IMR-90 (cell line): ENCODE data around the gene DLG5. TPM values are rescaled to one million over a fixed set of nuclear protein-coding genes. Genes with fewer than 3 reads are reported as not detected.

Source experiments
- ATAC-seq: fragments of 200-7000 bp; cut with Tn5 transposase; 2 replicates; pipeline ENCODE4 v1.9.1; 2020; ENCODE audit warnings: low read depth, mild to moderate bottlenecking, moderate library complexity
- BruUV-seq: library from RNA; stranded (reverse); fragments of 400-500 nt; replicated peaks from 2 replicates; lab custom pipeline; 2021; lab: Mats Ljungman, UMichigan
- CTCF ChIA-PET: fragments of 300-600 bp; formaldehyde crosslinking; extraction: SDS; loops from one replicate; lab custom pipeline; 2021; ENCODE audit warnings: antibody characterized with exemption; lab: Yijun Ruan, JAX
- POLR2A ChIA-PET: fragments of 300-600 bp; sonication (Branson Sonifier 250); formaldehyde crosslinking; loops from one replicate; lab custom pipeline; 2022; ENCODE audit warnings: antibody characterized with exemption; ENCODE audit not compliant: unreplicated experiment; lab: Charles Lee
- DNase-seq: peaks from one replicate; pipeline ENCODE4 v3.0.0; 2013
- H2AFZ ChIP-seq: replicated peaks from 2 replicates; pipeline ENCODE3; 2013; ENCODE audit warnings: low read length, mild to moderate bottlenecking; ENCODE audit not compliant: poor library complexity
- H2AK5ac ChIP-seq: 2 replicates; pipeline ENCODE4 v1.6.1; 2013; ENCODE audit warnings: low read depth, low read length, inconsistent platforms
- H2AK9ac ChIP-seq: replicated peaks from 2 replicates; pipeline ENCODE3; 2013; ENCODE audit warnings: mild to moderate bottlenecking, low read depth, low read length, moderate library complexity; ENCODE audit not compliant: poor library complexity
- H2BK120ac ChIP-seq: 2 replicates; pipeline ENCODE4 v1.6.1; 2013; ENCODE audit warnings: low read depth, low read length, inconsistent platforms
- H2BK15ac ChIP-seq: 3 replicates; pipeline ENCODE4 v1.6.1; 2013; ENCODE audit warnings: low read depth, low read length, inconsistent platforms
- H2BK20ac ChIP-seq: 2 replicates; pipeline ENCODE4 v1.6.1; 2013; ENCODE audit warnings: low read depth, mild to moderate bottlenecking, inconsistent platforms, low read length, moderate library complexity
- H2BK5ac ChIP-seq: 2 replicates; pipeline ENCODE4 v1.6.1; 2013; ENCODE audit warnings: mild to moderate bottlenecking, low read depth, low read length, inconsistent platforms; ENCODE audit not compliant: poor library complexity, severe bottlenecking
- H3K14ac ChIP-seq: replicated peaks from 2 replicates; pipeline ENCODE4 v1.6.1; 2013; ENCODE audit warnings: low read depth, low read length, inconsistent platforms
- H3K18ac ChIP-seq: 2 replicates; pipeline ENCODE4 v1.6.1; 2013; ENCODE audit warnings: low read depth, low read length, control low read depth
- H3K23ac ChIP-seq: 2 replicates; pipeline ENCODE4 v1.6.1; 2013; ENCODE audit warnings: low read depth, low read length, inconsistent platforms
- H3K27ac ChIP-seq: 2 replicates; pipeline ENCODE4 v1.5.1; 2013; ENCODE audit warnings: mild to moderate bottlenecking, control low read depth, low read length; ENCODE audit not compliant: insufficient read depth
- H3K27me3 ChIP-seq: 2 replicates; pipeline ENCODE4 v1.6.1; 2013; ENCODE audit warnings: low read length; ENCODE audit not compliant: control insufficient read depth, insufficient read depth
- H3K36me3 ChIP-seq: 2 replicates; pipeline ENCODE4 v1.6.1; 2013; ENCODE audit warnings: low read length, mixed read lengths; ENCODE audit not compliant: control insufficient read depth, insufficient read depth
- H3K4ac ChIP-seq: 2 replicates; pipeline ENCODE4 v1.6.1; 2013; ENCODE audit warnings: low read depth, low read length, inconsistent platforms
- H3K4me1 ChIP-seq: 2 replicates; pipeline ENCODE4 v1.6.1; 2013; ENCODE audit warnings: low read length, mixed read lengths; ENCODE audit not compliant: control insufficient read depth, insufficient read depth
- H3K4me2 ChIP-seq: 2 replicates; pipeline ENCODE4 v1.6.1; 2013; ENCODE audit warnings: low read depth, mild to moderate bottlenecking, control low read depth, low read length, moderate library complexity
- H3K4me3 ChIP-seq: 2 replicates; pipeline ENCODE4 v1.5.1; 2013; ENCODE audit warnings: low read depth, mild to moderate bottlenecking, control low read depth, low read length, moderate library complexity; ENCODE audit not compliant: insufficient read depth
- H3K56ac ChIP-seq: 2 replicates; pipeline ENCODE4 v1.6.1; 2013; ENCODE audit warnings: low read length, inconsistent platforms; ENCODE audit not compliant: insufficient read depth; ENCODE audit errors: extremely low read depth
- H3K79me1 ChIP-seq, 2 experiments: 2 replicates each; pipeline ENCODE4 v1.6.1; 2013; ENCODE audit warnings: low read length in 2 of 2, inconsistent platforms in 1 of 2, low read depth in 1 of 2
- H3K9ac ChIP-seq: 2 replicates; pipeline ENCODE4 v1.6.1; 2013; ENCODE audit warnings: low read depth, low read length, control low read depth
- H3K9me1 ChIP-seq: 2 replicates; pipeline ENCODE4 v1.6.1; 2013; ENCODE audit warnings: low read length, inconsistent platforms; ENCODE audit not compliant: insufficient read depth
- H3K9me3 ChIP-seq: 2 replicates; pipeline ENCODE4 v1.6.1; 2013; ENCODE audit warnings: low read length; ENCODE audit not compliant: control insufficient read depth, insufficient read depth
- H4K20me1 ChIP-seq: 2 replicates; pipeline ENCODE4 v1.6.1; 2013; ENCODE audit warnings: low read length, inconsistent platforms; ENCODE audit not compliant: insufficient read depth
- H4K5ac ChIP-seq: 2 replicates; pipeline ENCODE4 v1.6.1; 2013; ENCODE audit warnings: mild to moderate bottlenecking, low read depth, low read length, control low read depth
- H4K8ac ChIP-seq, 2 experiments: 2 replicates each; pipeline ENCODE4 v1.6.1; 2013; ENCODE audit warnings: low read depth in 2 of 2, low read length in 2 of 2, control low read depth in 1 of 2, inconsistent platforms in 1 of 2
- H4K91ac ChIP-seq: 2 replicates; pipeline ENCODE4 v1.6.1; 2013; ENCODE audit warnings: low read depth, low read length, inconsistent platforms; ENCODE audit not compliant: insufficient read depth
- BHLHE40 ChIP-seq: fragments of 150-350 bp; IDR thresholded peaks from 2 replicates; pipeline ENCODE4 v1.6.1; 2016; ENCODE audit warnings: mild to moderate bottlenecking, low read depth, low read length
- CEBPB ChIP-seq: IDR thresholded peaks from 2 replicates; pipeline ENCODE4 v1.6.1; 2012; ENCODE audit warnings: low read depth, low read length, improper control_type of control experiment
- CHD1 ChIP-seq: IDR thresholded peaks from 2 replicates; pipeline ENCODE4 v1.6.1; 2012; ENCODE audit warnings: low read depth, low read length, improper control_type of control experiment
- FOS ChIP-seq: fragments of 150-350 bp; IDR thresholded peaks from 2 replicates; pipeline ENCODE4 v1.6.1; 2016; ENCODE audit warnings: low read depth, low read length
- MAFK ChIP-seq: IDR thresholded peaks from 2 replicates; pipeline ENCODE4 v1.6.1; 2012; ENCODE audit warnings: low read depth, low read length, improper control_type of control experiment
- MAZ ChIP-seq: IDR thresholded peaks from 2 replicates; pipeline ENCODE4 v1.6.1; 2012; ENCODE audit warnings: low read depth, mild to moderate bottlenecking, low read length, improper control_type of control experiment, moderate library complexity, borderline replicate concordance
- MXI1 ChIP-seq: IDR thresholded peaks from 2 replicates; pipeline ENCODE4 v1.6.1; 2012; ENCODE audit warnings: low read depth, mild to moderate bottlenecking, low read length, moderate library complexity, borderline replicate concordance
- NFE2L2 ChIP-seq: fragments of 150-350 bp; IDR thresholded peaks from 2 replicates; pipeline ENCODE4 v1.6.1; 2016; ENCODE audit warnings: low read depth, mild to moderate bottlenecking, low read length
- POLR2A ChIP-seq: IDR thresholded peaks from 2 replicates; pipeline ENCODE4 v1.6.1; 2012; ENCODE audit warnings: mild to moderate bottlenecking, low read depth, low read length
- RAD21 ChIP-seq: IDR thresholded peaks from 2 replicates; pipeline ENCODE4 v1.6.1; 2012; ENCODE audit warnings: low read length, improper control_type of control experiment
- RCOR1 ChIP-seq: IDR thresholded peaks from 2 replicates; pipeline ENCODE4 v1.6.1; 2012; ENCODE audit warnings: mild to moderate bottlenecking, low read length, improper control_type of control experiment; ENCODE audit not compliant: insufficient replicate concordance
- RFX5 ChIP-seq: IDR thresholded peaks from 2 replicates; pipeline ENCODE4 v1.8.0; 2012; ENCODE audit warnings: low read depth, mild to moderate bottlenecking, low read length, moderate library complexity
- WGBS, 2 experiments: methylation state at CpG; one replicate each; pipeline versions ENCODE4 v1.1.5 to v1.1.7; 2013; ENCODE audit warnings: missing lambda C conversion rate in 2 of 2; ENCODE audit not compliant: insufficient read length in 1 of 2; ENCODE audit errors: extremely low coverage in 2 of 2; 5-methylcytosine and 5-hydroxymethylcytosine counted together
- dilution Hi-C: fragments of 300-500 bp; cut with HindIII; formaldehyde crosslinking; loops from one replicate; pipeline ENCODE4 v1.14.3; 2018; ENCODE audit warnings: low sequenced_read_pairs; ENCODE audit not compliant: unreplicated experiment
- in situ Hi-C: fragments of 300-500 bp; cut with MboI; formaldehyde crosslinking; loops from 3 replicates; pipeline ENCODE4 v1.14.3; 2019; ENCODE audit warnings: low sequenced_read_pairs, inconsistent platforms, mixed read lengths
- intact Hi-C: fragments of 100-400 bp; cut with micrococcal nuclease; formaldehyde crosslinking; loops from 2 replicates; pipeline ENCODE4 v1.10.0; 2022
- polyA plus RNA-seq, 3 experiments: library from polyadenylated mRNA; depleted of rRNA; stranded (reverse); fragments of >200 nt; gene quantifications; 2 replicates each; pipeline ENCODE4 v1.2.3, GENCODE V29; 2012; ENCODE audit warnings: low replicate concordance in 1 of 3
- total RNA-seq: library from RNA; depleted of rRNA; stranded (reverse); fragments of >200 nt; gene quantifications from 2 replicates; pipeline ENCODE4 v1.2.3, GENCODE V29; 2012
- TF ChIP-seq, protein P1 (sequence below): fragments of 150-350 bp; IDR thresholded peaks from 2 replicates; pipeline ENCODE4 v1.6.1; 2017; ENCODE audit warnings: mild to moderate bottlenecking, antibody characterized with exemption, low read length, low read depth
- TF ChIP-seq, protein P2 (sequence below): fragments of 150-350 bp; IDR thresholded peaks from 2 replicates; pipeline ENCODE4 v1.6.1; 2016; ENCODE audit warnings: low read depth, mild to moderate bottlenecking, low read length, moderate library complexity, borderline replicate concordance
- TF ChIP-seq, protein P3 (sequence below): conservative IDR thresholded peaks from 2 replicates; pipeline ENCODE4 v1.5.1; 2012; ENCODE audit warnings: mild to moderate bottlenecking, low read depth, low read length, improper control_type of control experiment

DLG5 gene
- total and polyA plus RNA-seq, 2 of the 4 experiments (the other 2 are of a cell fraction), result 12.7 to 28.7 TPM

DNA sequence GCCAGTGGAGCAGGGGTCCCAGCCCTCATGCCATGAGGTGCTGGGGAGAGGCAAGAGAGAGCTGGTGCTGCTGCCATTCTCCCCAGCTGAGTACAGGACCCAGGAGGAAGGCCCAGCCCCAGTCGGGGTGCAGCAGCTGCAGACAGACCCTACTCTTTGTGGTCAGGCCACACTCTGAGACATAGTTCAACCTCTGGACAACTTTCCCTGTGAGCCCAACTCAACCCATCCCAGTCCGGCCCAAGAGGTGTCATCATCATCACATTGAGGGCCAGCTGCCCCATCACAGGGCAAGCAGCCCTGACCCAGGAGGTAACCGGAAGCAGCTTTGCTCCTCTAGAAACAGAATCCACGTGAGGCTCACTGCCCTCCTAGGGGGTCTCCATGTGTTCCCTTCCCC is 155.1 kb downstream of the DLG5 start:
- Histone ChIP-seq H3K27me3 (no peaks in the 10 kb centered on the region), H3K4me1 (peaks cover 9% of the 10 kb centered on the region), H2AK9ac (no peak overlapping the region), H4K20me1 (no peaks in the 10 kb centered on the region), H3K9me1 (peaks cover 11% of the 10 kb centered on the region; the same call in 1 of the 2 replicates), H3K27ac (no peak overlapping the region), H2BK15ac (no peak overlapping the region), H3K4ac (no peak overlapping the region), H2BK20ac (no peak overlapping the region), H4K8ac (no peak overlapping the region), H3K4me2 (no peak overlapping the region), H3K4me3 (no peak overlapping the region), H3K56ac (no peak overlapping the region), H2BK5ac (no peak overlapping the region), H2AK5ac (no peak overlapping the region), H4K91ac (no peak overlapping the region), H2BK120ac (no peak overlapping the region), H3K36me3 (no peaks in the 10 kb centered on the region), H3K23ac (no peak overlapping the region), H3K79me1 (no peaks in the 10 kb centered on the region), H3K14ac (no peak overlapping the region), H3K9ac (no peak overlapping the region), H3K9me3 (peaks cover 2% of the 10 kb centered on the region), H3K18ac (no peak overlapping the region), H4K5ac (no peak overlapping the region), H2AFZ (no peak overlapping the region)
- intact Hi-C loops, result no loop called here
- ChIA-PET CTCF (interaction anchor here (0.9 kb wide), 1 partner anchor 12 kb away, joined by 3 read pairs; no protein-coding TSS in a partner anchor), POLR2A (no interaction called here)
- TF ChIP-seq, protein P1, sequence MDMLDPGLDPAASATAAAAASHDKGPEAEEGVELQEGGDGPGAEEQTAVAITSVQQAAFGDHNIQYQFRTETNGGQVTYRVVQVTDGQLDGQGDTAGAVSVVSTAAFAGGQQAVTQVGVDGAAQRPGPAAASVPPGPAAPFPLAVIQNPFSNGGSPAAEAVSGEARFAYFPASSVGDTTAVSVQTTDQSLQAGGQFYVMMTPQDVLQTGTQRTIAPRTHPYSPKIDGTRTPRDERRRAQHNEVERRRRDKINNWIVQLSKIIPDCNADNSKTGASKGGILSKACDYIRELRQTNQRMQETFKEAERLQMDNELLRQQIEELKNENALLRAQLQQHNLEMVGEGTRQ, result no peak
- TF ChIP-seq RAD21 (no peak), NFE2L2 (no peak), RFX5 (no peak), CHD1 (no peak), FOS (no peak), BHLHE40 (no peak), MAFK (no peak), POLR2A (no peak), RCOR1 (no peak), MXI1 (no peak), CEBPB (no peak), MAZ (no peak)
- TF ChIP-seq, protein P2, sequence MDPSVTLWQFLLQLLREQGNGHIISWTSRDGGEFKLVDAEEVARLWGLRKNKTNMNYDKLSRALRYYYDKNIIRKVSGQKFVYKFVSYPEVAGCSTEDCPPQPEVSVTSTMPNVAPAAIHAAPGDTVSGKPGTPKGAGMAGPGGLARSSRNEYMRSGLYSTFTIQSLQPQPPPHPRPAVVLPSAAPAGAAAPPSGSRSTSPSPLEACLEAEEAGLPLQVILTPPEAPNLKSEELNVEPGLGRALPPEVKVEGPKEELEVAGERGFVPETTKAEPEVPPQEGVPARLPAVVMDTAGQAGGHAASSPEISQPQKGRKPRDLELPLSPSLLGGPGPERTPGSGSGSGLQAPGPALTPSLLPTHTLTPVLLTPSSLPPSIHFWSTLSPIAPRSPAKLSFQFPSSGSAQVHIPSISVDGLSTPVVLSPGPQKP, result no peak
- TF ChIP-seq, protein P3, sequence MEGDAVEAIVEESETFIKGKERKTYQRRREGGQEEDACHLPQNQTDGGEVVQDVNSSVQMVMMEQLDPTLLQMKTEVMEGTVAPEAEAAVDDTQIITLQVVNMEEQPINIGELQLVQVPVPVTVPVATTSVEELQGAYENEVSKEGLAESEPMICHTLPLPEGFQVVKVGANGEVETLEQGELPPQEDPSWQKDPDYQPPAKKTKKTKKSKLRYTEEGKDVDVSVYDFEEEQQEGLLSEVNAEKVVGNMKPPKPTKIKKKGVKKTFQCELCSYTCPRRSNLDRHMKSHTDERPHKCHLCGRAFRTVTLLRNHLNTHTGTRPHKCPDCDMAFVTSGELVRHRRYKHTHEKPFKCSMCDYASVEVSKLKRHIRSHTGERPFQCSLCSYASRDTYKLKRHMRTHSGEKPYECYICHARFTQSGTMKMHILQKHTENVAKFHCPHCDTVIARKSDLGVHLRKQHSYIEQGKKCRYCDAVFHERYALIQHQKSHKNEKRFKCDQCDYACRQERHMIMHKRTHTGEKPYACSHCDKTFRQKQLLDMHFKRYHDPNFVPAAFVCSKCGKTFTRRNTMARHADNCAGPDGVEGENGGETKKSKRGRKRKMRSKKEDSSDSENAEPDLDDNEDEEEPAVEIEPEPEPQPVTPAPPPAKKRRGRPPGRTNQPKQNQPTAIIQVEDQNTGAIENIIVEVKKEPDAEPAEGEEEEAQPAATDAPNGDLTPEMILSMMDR, result no peak
- WGBS, 2 experiments, result 100% methylated on average over 1 of the region's 4 CpGs; no CpG with 5 or more reads in 1 of the 2 experiments
- BruUV-seq, result no TSS peak
- in situ Hi-C loops, result no loop called here
- DNase-seq, result no peak
- dilution Hi-C loops, result no loop called here
- no peak for ATAC-seq
